HG03159 (cell line): ENCODE data around the gene C1R.
A peak's percentile ranks its signal among the peaks of the same experiment; 100 is the strongest.

Experiments used
- ATAC-seq: cut with Tn5 transposase; IDR thresholded peaks from one replicate; pipeline ENCODE4 v1.9.1; 2021; ENCODE audit warnings: mild to moderate bottlenecking, moderate library complexity; ENCODE audit not compliant: unreplicated experiment

C1R gene

DNA sequence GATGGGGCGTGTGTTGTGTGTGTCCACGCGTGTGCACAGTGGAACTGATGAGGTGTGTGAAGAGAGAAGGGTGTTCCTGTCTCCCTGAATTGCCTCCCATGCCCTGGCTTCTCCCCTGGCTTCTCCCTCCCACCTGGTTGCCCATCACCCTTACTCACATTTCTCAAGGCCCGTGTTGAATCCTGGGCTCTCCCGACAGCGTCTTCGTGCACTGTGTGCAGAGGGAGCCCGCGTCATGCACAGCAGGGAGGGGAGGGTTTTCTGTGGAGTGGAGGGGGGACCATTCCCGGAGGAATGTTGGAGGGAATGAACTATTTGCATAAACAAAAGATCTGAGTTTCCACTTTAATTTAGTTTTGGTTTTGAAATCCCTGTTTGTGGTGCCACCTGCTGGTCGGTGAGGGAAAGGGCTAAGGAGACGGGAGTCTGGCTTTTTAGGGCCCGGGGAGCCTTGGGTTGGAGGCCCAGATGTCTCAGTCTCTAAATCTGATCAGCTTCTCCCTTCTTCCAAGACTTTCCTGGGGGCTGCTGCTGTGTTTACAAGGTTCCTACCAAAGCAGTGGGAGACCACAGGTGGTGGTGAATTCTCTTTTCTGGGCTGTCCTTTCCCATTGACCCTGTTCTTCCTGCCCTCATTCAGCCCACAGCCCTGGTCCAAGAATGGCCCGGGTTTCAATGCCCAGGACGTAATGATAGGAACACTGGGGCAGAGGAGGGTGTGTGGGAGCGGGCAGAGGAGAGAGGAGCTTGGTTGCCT is at the start of gene C1R:
C1R (minus strand) TSS at position 217 of the 757 bp plus-strand sequence; CDS start at position 160, 57 bp downstream.
- ATAC-seq = no peak

DNA sequence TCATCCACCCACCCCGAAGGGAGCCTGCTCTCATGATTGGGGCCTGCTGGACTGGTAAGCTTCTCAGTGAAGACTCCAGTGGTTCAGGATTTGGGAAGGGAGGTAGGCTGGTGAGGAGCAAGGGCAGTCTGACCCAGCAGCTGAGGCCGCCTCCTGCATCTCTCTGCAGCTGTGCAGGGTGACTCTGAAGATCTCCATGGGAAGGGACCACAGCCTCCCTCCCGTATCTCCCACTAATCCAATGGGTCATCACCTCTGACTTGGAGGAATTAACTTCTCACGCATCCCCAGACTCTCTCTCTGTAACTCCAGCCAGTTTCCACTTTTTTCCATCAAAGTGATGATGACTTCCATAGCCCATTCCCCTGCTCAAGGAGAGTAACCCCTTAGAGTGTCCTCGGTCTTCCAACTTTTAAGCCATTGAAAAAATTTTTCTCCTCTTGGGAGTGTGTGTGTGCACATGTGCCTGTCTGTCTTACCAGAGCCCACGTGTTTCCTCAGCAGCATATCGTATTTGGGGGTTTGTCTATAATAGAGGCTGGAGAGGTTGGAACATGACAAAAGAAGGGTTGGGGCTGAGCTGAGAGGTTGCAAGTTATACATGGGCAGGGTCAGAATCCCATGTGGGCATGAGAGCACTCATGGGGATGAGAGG is 49.2 kb upstream of the C1R start:
- no peak for ATAC-seq

DNA sequence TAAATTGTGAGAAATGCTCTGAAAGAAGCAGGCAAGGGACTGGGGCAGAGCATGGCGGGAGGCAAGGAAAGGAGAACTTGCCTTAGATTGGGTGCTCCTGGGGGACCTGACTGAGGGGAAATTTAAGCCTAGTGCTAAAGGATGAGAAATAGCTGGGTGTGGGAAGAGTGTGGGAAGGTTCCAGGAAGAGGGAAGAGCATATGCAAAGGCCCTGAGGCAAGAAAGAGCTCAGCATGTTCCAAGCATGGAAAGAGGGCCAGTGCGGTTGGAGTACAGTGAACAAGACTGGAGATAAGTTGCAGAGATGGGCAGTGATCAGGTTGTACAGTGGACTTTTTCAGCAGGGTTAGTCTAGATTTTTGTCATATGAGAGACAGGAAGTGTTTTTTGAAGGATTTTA is 47.0 kb upstream of the C1R start:
- ATAC-seq = no peak

DNA sequence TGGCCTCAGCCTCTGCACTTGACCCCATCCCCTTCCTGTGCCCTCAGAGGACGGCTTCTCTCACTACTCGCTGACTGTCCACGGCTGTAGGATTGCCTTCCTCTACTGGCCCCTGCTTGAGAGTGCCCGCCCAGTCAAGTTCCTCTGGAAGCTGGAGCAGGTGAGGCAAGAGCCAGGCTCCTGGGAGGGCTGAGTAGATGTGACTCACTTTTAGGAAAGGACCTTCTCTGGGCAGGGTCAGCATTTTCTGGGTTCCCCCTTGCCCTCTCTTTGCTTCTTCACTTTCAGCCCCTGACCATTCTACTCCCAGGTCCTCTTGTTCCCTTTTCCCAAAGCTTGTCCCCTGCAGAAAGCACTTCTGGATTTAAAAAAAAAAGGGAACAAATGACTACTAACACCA is 45.7 kb upstream of the C1R start:
- no peak for ATAC-seq

DNA sequence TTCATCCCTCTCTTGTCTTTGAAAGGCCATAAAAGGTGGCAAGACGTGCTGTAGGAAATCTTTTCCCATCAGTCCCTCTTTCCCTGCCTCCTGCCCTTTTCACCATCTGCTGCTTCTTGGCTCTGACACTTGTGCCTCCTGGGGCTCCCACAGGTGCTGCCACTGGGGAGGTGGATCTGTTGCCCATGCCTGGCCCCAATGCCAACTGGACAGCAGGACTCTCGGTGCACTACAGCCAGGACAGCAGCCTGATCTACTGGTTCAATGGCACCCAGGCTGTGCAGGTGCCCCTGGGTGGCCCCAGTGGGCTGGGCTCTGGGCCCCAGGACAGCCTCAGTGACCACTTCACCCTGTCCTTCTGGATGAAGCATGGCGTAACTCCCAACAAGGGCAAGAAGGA is 44.4 kb upstream of the C1R start:
- no peak for ATAC-seq

DNA sequence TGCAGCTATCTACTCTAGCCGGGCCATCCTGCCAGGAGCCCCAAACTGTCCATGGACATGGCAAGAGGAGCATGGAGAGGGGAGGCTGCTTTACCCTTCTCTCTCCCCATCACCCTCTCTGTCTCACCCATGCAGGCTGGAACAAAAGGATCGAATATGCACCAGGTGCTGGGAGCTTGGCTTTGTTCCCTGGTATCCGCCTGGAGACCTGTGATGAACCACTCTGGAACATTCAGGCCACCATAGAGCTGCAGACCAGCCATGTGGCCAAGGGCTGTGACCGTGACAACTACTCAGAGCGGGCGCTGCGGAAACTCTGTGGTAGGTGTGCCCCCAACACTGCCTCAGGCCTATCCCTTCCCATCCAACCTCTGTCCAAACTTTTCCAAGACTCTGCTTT is 43.8 kb upstream of the C1R start:
- ATAC-seq = no peak

DNA sequence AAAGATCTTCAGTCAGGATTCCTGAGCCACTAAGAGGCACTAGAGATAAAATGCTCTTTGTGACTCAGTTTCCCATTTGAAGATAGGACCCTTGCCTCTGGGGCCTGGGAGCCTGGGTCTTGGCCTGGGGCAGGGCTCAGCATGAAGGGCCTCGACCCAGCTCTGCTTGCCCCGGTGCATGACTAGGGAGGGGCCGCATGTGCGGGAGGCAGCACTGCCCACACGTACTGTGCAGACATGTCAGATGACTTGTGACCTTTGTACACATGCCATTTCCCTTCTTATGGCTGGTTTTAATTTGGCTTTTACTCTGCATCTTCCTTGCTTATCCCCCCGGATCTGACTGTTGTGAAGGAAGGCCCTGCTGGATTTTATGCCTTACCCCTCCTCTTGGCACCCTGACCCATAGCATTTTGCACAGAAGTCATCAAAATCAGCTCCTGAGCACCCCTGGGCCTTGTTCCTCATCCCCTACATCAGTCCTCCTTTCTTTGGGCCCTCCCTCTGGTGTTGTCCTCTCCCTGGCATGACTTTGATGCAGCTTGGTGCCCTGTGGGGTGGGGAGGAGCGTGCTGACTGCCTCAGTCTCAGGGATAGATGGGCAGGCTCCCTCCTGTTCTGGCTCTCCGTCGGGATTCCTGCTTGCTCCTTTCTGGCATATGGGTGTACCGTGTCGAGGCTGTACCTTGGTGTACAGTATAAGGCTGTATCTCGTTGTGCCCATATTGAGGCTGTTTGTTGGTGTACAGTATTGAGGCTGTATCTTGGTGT is 42.3 kb upstream of the C1R start:
- no peak for ATAC-seq

DNA sequence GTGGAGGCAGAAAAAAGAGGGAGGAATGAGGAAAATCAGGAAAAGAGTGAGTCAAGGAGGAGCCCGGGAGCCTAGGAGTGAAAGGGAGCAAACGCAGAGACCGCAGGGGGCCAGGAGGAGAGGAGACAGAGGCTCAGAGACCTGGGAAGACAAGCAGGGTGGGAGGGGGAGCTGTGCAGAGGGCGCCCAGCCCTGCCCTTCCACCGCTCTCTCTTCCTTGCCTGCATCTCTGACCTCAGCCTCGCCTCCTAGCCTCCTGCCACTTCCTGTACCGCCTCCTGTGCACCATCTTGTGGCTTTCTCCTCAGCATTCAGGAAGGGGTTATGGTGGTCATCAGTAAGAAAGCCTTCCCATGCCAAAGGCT is 39.2 kb upstream of the C1R start:
- ATAC-seq = no peak

DNA sequence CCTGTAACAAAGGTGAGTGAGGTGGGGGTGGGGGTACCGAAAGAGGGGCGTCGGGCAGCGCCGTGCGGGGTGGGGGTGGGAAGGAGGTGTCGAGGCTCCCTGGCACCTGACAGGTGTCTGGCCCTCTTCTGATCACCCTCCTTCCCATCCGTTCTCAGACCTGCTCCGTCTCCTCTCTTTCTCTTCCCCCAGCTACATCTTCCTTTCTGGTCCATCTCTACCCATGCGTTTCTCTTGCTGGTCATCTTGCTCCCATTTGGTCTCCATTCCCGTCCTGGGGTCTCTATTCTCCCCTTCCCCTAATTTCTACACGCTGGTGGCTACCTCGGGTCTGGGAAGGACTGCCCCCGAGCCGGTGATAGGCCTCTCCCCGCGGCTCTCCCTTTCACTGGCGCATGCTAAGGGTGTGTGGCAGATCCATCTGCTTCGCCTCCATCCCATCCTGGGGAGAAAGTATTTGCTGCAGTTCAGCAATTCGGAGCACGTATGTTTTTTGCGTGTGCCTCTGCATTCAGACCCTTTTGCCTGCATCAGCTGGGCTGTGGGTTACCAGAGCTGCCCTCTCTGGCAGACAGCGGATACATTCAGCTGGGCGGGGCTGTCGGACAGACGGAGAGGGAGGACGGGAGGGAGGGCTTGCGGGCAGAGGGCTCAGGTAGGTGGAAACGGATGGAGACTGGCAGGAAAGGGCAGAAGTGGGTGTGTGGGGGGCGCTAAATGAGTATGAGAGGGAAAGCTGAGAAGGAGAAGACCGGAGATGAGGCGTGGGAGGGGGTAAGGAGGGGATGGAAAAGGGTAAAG is 38.7 kb upstream of the C1R start:
- peak; percentile 9 for ATAC-seq

DNA sequence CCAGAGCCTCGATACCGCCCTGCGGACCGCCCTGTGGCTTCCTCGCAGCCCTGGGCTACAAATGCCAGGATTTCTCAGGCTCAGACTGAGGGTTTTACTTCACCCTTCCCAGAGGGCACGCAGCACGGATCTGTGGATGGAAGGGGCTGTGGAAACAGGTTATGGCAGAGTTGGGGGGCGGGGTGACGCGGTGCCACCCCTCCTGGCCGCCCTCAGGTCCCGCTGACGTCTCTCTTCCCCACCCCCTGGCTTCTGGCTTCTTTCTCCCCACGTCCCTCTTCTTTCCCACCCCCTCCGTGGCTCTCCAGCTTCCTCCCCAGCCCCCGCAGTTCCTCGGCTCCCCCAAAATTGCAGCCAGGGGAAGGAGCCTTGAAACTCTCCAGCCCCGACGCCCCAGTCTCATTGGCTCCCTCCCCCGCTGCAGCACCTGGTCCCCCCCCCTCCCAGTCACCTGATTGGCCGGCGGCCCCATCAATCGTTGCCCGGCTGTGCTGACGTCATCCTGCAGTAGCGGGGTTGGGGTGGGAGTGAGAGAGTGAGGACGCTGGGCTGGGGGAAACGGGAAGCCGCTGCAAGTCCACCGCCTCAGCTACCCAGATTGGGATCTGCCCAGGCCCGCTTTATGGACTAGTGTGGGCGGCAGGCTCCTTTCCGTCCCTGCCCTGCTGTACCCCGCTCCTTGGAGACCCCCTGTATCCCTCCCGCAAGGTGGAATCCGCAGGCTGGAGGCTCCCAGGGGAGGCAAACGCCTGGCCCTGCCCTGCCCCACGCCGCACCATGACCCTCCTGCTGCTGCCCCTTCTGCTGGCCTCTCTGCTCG is 37.8 kb upstream of the C1R start, which contains the start of gene CLSTN3:
CLSTN3 (plus strand) TSS at position 500 of the 820 bp plus-strand sequence; CDS start at position 778, 278 bp downstream.
- ATAC-seq = peak; percentile 62

DNA sequence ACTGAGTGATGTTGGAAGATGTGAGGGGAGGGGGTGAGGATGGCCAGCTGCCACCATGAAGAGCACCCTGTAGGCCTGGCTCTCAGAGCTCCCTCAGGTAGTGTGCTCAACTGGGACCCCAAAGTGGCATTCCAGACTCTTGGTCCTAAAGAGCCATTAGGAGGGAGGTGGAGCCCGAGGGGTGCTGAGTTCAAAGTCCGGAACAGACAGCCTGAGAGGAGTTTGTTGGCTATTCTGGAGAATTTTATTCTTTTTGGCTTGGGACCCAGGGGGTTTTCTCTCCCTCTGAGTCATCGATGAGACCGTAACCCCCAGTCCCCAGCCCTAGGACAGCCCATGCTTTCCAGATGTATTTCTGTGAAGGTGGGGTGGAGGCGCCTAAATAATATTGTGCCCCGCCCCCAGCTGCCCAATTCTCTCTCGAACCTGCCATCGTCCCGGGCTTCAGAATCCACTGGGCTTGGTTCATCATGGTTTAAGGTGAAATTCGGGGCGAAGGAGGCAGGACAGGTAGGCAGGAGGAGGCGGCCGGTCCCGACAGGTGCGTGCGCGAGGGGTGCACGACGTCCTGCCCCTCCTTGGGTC is 37.1 kb upstream of the C1R start:
- ATAC-seq = no peak

DNA sequence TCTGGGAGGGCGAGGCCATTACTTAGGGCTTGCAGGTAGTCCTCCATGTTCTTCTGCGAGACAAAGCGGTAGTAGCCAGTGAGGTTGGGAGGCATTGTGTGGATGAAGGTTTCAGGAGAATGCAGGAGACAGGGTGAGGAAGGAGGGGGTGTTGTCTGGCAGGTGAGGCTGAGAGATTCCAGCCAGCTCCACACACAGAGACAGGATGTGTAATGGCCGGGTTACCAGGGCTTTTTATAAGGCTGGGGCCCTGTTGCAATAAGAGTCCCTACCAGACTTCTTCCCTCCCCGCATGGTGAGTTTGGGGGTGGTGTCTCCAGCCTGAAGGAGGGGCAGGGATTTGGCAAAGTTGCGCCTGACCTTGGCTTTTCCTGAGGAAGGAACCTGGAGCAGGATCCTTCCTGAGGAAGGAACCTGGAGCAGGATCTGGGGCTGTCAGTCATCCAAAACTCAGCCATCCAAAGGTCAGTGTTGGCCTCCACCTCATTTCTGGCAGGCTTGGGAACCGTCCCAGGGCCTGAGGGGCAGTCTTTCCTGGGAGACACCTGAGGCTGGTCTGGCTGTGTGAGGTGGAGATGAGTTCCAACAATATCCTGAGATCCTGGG is 36.5 kb upstream of the C1R start, which contains the start of gene RBP5:
RBP5 (minus strand) TSS at position 209 of the 606 bp plus-strand sequence; CDS start at position 95, 114 bp downstream.
- ATAC-seq = no peak

DNA sequence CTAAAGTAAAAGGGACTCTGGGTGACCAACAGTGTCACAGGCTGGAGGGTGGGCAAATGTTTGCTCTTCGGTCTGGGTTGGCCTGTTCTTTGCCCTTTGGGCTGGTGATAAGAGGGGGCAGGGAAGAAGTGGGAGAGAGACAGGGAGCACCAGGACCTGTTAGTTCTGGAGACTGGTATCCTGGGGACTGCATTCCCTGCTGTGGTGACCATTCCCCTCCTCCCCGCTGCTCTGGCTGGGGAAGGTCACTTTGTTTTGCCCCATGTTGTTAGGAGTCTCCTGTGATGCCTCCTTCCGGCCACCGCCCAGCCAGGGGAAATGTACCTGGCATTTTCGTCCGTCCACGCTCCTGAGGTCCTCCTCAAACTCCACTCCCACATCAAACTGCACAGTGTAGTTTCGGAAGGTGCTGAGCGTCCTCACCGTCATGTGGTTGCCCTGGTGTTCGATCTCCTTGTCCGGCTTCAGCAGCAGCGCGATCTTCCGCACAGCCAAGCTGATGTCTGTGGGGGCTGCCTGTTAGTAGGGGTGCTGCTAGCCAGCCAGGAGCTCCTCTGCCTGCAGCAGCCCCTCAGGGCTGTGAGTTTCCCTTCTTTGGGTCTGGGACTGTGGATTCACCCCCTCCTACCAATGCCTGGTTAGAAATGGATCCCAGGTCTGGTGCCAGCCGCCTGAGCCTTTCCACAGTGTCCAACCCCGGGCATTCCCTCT is 35.8 kb upstream of the C1R start:
- no peak for ATAC-seq

DNA sequence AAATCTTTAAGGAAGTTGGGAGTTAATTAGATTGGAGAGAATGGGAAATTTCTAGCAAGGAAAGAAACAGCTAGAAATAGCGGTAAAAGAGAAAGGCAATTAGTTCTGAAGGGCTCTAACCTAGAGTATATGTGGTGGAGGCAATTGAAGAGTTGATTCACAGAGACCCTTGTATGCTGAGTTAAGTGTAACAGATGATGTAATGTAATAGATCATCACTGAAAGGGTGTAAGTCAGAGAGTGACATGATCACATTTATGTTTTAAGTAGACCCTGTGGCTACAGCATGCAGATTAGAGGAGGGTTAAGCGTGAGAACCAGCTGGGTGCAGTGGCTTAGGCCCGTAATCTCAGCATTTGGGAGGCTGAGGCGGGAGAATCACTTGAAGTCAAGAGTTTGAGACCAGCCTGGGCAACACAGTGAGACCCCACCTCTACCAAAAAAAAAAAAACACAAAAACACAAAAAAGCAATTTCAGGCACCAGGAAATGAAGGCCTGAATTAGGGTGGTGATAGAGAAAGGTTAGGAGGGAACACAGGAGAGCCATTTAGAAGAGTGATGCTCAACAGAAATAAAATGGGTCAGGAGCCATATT is 33.5 kb upstream of the C1R start:
- no peak for ATAC-seq

DNA sequence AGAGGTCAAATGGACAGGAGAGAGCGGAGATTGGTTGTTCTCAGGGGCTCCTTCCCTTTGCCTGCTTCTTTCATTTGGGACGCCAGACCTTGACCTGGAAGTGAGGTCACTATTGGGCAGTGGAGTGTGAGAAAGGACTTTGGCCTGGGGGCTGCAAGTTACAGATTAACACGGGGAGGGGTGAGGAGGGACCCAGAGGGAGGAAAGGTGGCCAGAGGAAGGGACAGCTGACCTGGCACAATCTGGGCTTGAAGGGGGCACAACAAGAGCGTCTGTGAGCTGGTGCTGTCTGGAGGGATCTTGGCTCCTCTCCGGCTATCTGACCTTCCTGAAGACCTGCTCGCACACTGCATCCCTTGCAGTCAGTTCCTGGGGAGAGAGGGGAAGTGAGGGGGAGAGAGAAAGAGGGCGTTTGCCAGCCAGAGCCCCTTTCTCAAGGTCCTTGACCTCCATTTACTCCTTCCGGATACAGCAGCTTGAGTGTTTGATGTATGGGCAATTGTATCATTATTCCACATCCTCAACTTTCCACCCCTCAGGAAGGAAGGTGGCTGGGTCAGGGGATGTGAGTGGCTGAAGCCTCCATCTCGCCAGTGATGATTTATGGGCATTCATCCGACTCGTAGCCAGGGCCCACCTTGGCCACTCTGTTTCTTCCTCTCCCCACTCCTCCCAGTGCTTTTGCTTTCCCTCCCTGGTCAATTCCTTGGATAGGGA is 31.7 kb upstream of the C1R start:
- ATAC-seq = no peak

DNA sequence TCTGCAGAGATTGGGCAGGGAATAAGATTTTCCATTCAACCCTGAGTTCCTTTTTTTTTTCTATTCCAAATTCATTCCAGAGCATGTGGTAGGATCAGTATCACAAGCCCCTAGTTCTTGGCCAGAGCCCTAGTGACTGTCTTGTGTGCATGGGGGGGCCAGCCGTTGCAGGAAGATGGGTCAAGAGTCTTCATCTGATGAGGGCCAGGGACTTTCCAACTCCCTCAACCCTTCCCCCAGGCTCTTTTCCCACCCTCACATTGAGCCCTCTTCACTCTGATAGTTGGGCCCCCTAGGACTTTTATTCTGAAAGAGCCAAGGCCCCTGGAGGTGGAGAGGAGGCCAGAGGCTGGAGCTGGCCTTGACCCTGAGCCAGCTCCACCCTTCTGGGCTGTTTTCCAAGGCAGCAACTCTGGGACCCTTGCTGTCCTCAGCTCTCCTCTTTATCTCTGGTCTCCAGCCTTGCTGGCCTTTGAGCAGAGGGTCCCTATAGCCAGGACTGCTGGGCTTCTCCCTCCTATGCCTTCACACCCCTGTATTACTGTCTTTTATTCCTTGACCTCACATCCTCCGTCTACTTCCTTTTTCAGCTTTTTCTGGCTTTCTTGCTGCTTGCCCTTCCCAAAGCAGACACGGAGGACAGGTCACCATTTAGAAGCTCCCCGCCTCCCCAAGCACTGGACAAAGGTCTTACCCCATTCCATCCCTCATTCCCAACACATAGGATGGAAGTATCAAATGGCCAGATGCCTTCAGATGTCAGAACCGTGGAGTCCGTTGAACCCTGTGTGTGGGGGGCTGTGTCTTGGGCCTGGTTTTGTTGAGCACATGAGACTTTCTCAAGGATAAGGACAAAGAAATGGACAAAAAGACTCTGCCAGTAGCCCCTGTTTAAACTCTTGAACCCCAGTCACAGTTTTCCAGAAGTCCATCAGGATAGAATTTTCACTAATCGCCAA is 30.8 kb upstream of the C1R start:
- no peak for ATAC-seq
